ENCODE data around the gene MYCBPAP. TPM values are rescaled to one million over a fixed set of nuclear protein-coding genes. Genes with fewer than 3 reads are reported as not detected.

Gene MYCBPAP
- polyA plus RNA-seq, 1 experiment = 0.17 TPM

DNA sequence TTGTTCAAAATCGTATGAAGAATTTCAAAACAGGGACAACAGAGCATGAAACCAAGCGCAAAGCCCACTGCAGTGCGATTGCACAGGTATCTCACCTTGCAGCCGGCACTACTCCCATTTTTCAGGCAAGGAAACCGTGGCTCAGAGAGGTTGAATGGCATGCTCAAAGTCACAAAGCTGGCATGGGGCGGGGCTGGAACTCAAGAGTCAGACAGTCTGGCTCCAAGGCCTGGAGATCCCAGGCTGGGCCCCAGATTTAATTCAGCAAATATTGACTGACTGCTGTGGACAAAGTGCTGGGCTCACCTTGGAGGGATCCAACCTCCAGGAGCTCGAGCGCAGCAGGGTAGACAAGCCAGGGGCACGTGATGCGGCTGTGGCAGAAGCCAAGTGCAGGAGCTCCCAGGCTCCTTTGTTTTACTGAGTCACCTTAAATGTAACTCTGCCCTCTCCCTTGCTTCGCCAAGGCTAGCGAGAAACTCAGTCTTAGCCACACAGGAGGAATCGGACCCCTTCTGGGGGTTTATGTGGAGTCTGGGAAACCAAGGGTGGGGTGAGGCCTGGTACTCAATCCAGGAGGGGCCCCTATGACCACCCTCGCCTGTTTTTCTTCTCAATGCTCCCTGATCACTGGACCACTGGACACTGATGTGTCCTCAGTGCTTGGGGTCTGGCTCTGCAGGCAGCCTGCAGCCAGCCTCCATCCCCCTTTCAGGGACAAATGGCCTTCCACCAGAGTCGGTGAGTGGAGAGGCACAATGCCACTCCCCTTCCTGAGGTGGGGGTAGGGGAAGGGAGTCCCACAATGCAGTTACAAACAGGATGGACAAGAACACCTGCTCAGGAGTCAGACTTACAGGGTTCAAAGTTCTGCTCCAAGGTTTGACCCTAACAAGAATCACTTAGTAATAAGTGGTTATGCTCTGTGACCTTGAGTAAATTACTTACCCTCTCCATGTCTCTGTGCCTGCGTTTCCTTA is 34.8 kb downstream of the MYCBPAP start:
- TF ChIP-seq, protein P1, sequence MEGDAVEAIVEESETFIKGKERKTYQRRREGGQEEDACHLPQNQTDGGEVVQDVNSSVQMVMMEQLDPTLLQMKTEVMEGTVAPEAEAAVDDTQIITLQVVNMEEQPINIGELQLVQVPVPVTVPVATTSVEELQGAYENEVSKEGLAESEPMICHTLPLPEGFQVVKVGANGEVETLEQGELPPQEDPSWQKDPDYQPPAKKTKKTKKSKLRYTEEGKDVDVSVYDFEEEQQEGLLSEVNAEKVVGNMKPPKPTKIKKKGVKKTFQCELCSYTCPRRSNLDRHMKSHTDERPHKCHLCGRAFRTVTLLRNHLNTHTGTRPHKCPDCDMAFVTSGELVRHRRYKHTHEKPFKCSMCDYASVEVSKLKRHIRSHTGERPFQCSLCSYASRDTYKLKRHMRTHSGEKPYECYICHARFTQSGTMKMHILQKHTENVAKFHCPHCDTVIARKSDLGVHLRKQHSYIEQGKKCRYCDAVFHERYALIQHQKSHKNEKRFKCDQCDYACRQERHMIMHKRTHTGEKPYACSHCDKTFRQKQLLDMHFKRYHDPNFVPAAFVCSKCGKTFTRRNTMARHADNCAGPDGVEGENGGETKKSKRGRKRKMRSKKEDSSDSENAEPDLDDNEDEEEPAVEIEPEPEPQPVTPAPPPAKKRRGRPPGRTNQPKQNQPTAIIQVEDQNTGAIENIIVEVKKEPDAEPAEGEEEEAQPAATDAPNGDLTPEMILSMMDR (IDR thresholded peaks at IDR 0.05; ENCODE audit: low read depth, low read length) = no peak
- no peaks in the 10 kb centered on the region for H3K27me3 ChIP-seq (ENCODE audit: control insufficient read depth, insufficient read depth, low read length)
- DNase-seq (ENCODE audit: low read depth, low spot score) = no peak
- H3K27ac ChIP-seq (ENCODE audit: low read depth, low read length) = no peak overlapping the region
- CTCF ChIA-PET = interaction anchor here (0.6 to 2.2 kb wide), 10 partner anchors 7 to 301 kb away, joined by 3 to 16 read pairs (median 4); no protein-coding TSS in a partner anchor
- no peaks in the 10 kb centered on the region; the same call in 1 of the 2 replicates for H3K9me3 ChIP-seq (ENCODE audit: control insufficient read depth, insufficient read depth, low read length)
- peak overlapping the region; percentile 68; the same call in 1 of the 2 replicates for H3K4me3 ChIP-seq (ENCODE audit: low read depth, low read length)
- POLR2A ChIA-PET = interaction anchor here (0.8 to 1.6 kb wide), 6 partner anchors 8 to 323 kb away, joined by 3 to 4 read pairs (median 4); partner anchors contain the start of gene TOB1

DNA sequence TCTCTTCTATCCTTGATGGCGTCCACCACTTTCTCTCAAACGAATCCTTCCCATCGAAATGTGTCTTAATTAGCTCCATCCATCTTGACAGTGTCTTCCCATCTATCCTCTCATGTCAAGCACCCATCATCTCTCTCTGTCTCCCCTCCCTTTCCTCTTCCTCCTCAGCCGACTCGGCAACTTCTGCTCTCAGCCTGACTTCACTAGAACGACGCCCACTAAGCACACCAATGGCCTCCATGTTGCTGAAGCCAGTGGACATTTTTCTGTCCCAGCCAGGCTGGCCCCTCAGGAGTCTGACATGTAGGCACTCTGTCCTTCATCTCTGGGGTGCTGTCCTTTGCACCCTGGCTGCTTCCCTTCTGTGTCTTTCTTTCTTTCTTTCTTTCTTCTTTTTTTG is 36.3 kb downstream of the MYCBPAP start:
- TF ChIP-seq, protein P1 (IDR thresholded peaks at IDR 0.05; ENCODE audit: low read depth, low read length) = no peak
- ChIA-PET CTCF (interaction anchor here (1.4 to 2.2 kb wide), 2 partner anchors 81 to 300 kb away, joined by 3 to 8 read pairs; no protein-coding TSS in a partner anchor), POLR2A (interaction anchor here (0.6 to 1.6 kb wide), 2 partner anchors 173 to 322 kb away, joined by 4 to 6 read pairs; partner anchors contain the start of gene TOB1)
- no peak overlapping the region for H3K4me3 ChIP-seq (ENCODE audit: low read depth, low read length)
- no peak overlapping the region for H3K27ac ChIP-seq (ENCODE audit: low read depth, low read length)
- no peak for DNase-seq (ENCODE audit: low read depth, low spot score)
- H3K27me3 ChIP-seq (ENCODE audit: control insufficient read depth, insufficient read depth, low read length) = no peaks in the 10 kb centered on the region
- no peaks in the 10 kb centered on the region; the same call in 1 of the 2 replicates for H3K9me3 ChIP-seq (ENCODE audit: control insufficient read depth, insufficient read depth, low read length)

DNA sequence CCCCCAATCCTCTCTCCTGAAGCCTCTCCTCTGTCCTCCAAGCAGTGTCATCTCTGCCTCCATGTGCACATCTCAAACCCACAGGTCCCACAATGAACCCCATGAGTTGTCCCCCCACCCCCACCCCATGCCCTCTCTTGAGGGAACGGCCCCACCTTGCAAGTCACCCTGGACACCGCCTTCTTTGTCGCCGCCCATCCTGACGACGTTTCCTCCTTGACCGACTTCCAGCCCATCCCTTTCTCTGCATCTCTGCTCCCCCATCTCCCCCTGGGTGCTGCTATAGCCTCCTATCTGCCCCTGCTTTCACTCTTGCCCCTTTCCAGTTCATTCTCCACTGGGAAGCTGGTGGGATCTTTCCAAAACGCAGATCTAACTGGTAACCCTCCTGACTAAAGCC is 37.1 kb downstream of the MYCBPAP start:
- CTCF ChIA-PET = interaction anchor here (0.6 to 0.7 kb wide), 3 partner anchors 82 to 294 kb away, joined by 3 read pairs; no protein-coding TSS in a partner anchor
- TF ChIP-seq, protein P1 (IDR thresholded peaks at IDR 0.05; ENCODE audit: low read depth, low read length) = no peak
- Histone ChIP-seq H3K27ac (ENCODE audit: low read depth, low read length) (no peak overlapping the region), H3K9me3 (ENCODE audit: control insufficient read depth, insufficient read depth, low read length) (no peaks in the 10 kb centered on the region; the same call in 1 of the 2 replicates), H3K4me3 (ENCODE audit: low read depth, low read length) (no peak overlapping the region), H3K27me3 (ENCODE audit: control insufficient read depth, insufficient read depth, low read length) (no peaks in the 10 kb centered on the region)
- DNase-seq (ENCODE audit: low read depth, low spot score) = no peak
- POLR2A ChIA-PET = no interaction called here

DNA sequence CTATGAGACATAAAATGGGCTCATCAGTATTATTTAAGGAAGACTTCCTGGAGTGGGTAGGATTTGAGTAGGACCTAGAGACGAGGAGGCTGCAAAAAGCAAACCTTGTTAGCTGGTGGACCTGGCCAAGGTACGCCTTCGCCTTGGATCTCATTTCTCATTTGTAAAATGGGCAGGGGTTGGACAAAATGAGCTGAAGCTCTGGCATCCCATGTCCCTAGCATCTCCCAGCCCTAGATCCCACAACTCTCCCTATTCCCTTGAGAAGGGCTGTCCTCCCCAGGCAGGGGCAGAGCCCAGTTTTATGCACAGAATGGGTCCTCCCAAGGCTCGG is 38.4 kb downstream of the MYCBPAP start:
- CTCF ChIA-PET = interaction anchor here (0.5 to 7.5 kb wide), 5 partner anchors 135 to 390 kb away, joined by 3 to 192 read pairs (median 3); no protein-coding TSS in a partner anchor
- no peaks in the 10 kb centered on the region for H3K27me3 ChIP-seq (ENCODE audit: control insufficient read depth, insufficient read depth, low read length)
- POLR2A ChIA-PET = interaction anchor here (0.5 kb wide), 1 partner anchor 78 kb away, joined by 7 read pairs; no protein-coding TSS in a partner anchor
- no peaks in the 10 kb centered on the region for H3K9me3 ChIP-seq (ENCODE audit: control insufficient read depth, insufficient read depth, low read length)
- TF ChIP-seq, protein P1 (IDR thresholded peaks at IDR 0.05; ENCODE audit: low read depth, low read length) = no peak
- DNase-seq (ENCODE audit: low read depth, low spot score) = no peak
- no peak overlapping the region for H3K27ac ChIP-seq (ENCODE audit: low read depth, low read length)
- peak overlapping the region; percentile 73 for H3K4me3 ChIP-seq (ENCODE audit: low read depth, low read length)
